Stomach (tissue), 9 donors: ENCODE results near the gene MUC5AC. TPM values are rescaled to one million over a fixed set of nuclear protein-coding genes. Genes with fewer than 3 reads are reported as not detected.

Experiments used
- DNase-seq, 2 donors: peaks; one replicate each; pipeline versions ENCODE4 v3.0.0 to v3.0.0-alpha.2; 2013 to 2019
- H3K27ac ChIP-seq, 5 donors: fragments of 200-600 bp in 4 of 5; sonication (generic) in 4 of 5; one replicate each; pipeline ENCODE4 v1.5.1; 2013 to 2019; ENCODE audit warnings: mild to moderate bottlenecking in 1 of 5, moderate library complexity in 1 of 5
- H3K27me3 ChIP-seq, 3 donors: fragments of 200-600 bp; sonication (generic); one replicate each; pipeline ENCODE4 v1.5.1; 2017 to 2019; ENCODE audit warnings: mixed run types in 1 of 3
- H3K36me3 ChIP-seq, 4 donors: fragments of 200-600 bp; sonication (generic); 1 replicate in 3 of 4; 2 replicates in 1 of 4; pipeline ENCODE4 v1.5.1; 2016 to 2019
- H3K4me1 ChIP-seq, 4 donors: fragments of 200-600 bp; sonication (generic); one replicate each; pipeline ENCODE4 v1.5.1; 2016 to 2019
- H3K4me3 ChIP-seq, 4 donors: fragments of 200-600 bp; sonication (generic) in 3 of 4; one replicate each; pipeline ENCODE4 v1.5.1; 2016 to 2019; ENCODE audit warnings: mild to moderate bottlenecking in 1 of 4
- H3K9me3 ChIP-seq, 4 donors: fragments of 200-600 bp; sonication (generic); one replicate each; pipeline ENCODE4 v1.5.1; 2016 to 2019
- CTCF ChIP-seq, 7 experiments: fragments of 450-650 bp in 4 of 7; fragments of 200-600 bp in 3 of 7; sonication (generic) in 3 of 7; IDR thresholded peaks; one replicate each; pipeline ENCODE4 v1.5.1; 2016 to 2019; ENCODE audit warnings: antibody characterized with exemption in 7 of 7, control low read depth in 2 of 7, mild to moderate bottlenecking in 1 of 7
- EP300 ChIP-seq: sonication (generic); formaldehyde crosslinking; IDR thresholded peaks from one replicate; pipeline ENCODE4 v1.6.1; 2017; ENCODE audit warnings: antibody characterized with exemption
- POLR2A ChIP-seq, 4 donors: fragments of 450-650 bp; IDR thresholded peaks; one replicate each; pipeline ENCODE4 v1.6.1; 2016; ENCODE audit warnings: antibody characterized with exemption in 4 of 4, control low read depth in 2 of 4, mild to moderate bottlenecking in 1 of 4, moderate library complexity in 1 of 4
- POLR2AphosphoS5 ChIP-seq, 3 donors: sonication (generic); formaldehyde crosslinking; IDR thresholded peaks; one replicate each; pipeline ENCODE4 v1.6.1; 2016; ENCODE audit warnings: antibody characterized with exemption in 3 of 3
- WGBS, 5 donors: extraction: QIAGEN DNeasy Blood & Tissue Kit in 3 of 5; methylation state at CpG; one replicate each; pipeline versions ENCODE4 v1.1.5 to v1.1.7; 2013 to 2018; 5-methylcytosine and 5-hydroxymethylcytosine counted together
- intact Hi-C: fragments of 100-400 bp; cut with DNase I; formaldehyde crosslinking; loops from one replicate; pipeline ENCODE4 v1.15.1; 2023; ENCODE audit warnings: low total_unique reads
- polyA plus RNA-seq, 3 donors: library from polyadenylated mRNA; stranded (reverse); fragments of 200-250 nt; gene quantifications; one replicate each; pipeline ENCODE4 v1.2.3, GENCODE V29; 2013
- total RNA-seq, 5 donors: library from RNA; depleted of rRNA; stranded (reverse); fragments of >200 nt; gene quantifications; one replicate each; pipeline versions ENCODE4 v1.1.0 to v1.2.3, GENCODE V29; 2014 to 2016
- donor health status: healthy with polysubstance abuse.
- donor health status: Bipolar disorder and iron deficiency.
- donor health status: healthy.

MUC5AC gene
- total and polyA plus RNA-seq, 8 donors, result 2.0 to 1,253 (median 171) TPM

- Histone ChIP-seq H3K9me3 (no peaks in the 10 kb centered on the region), H3K27ac (no peak overlapping the region), H3K4me1 (no peaks in the 10 kb centered on the region), H3K4me3 (no peak overlapping the region), H3K27me3 (peaks cover 0 to 50% (median 11%) of the 10 kb centered on the region in 3 donors), H3K36me3 (peaks cover 0 to 65% (median 33%) of the 10 kb centered on the region in 4 donors)
- intact Hi-C loops, result no loop called here
- WGBS, 5 donors, result 75 to 93% (median 85%) methylated on average over 8 to 17 of the region's 17 CpGs
- no peak for DNase-seq
- TF ChIP-seq CTCF (IDR thresholded peaks at IDR 0.05) (no peak), EP300 (no peak), POLR2A (IDR thresholded peaks at IDR 0.05) (no peak), POLR2AphosphoS5 (IDR thresholded peaks at IDR 0.05) (no peak)
These were observed 35.1 kb downstream of the MUC5AC start for GRCh38 chr11:1192741-1193325.

GRCh38 chr11:1193326-1194230 lies 35.8 kb downstream of the MUC5AC start:
- H3K4me1 ChIP-seq, result no peaks in the 10 kb centered on the region
- TF ChIP-seq EP300 (no peak), CTCF (IDR thresholded peaks at IDR 0.05) (no peak), POLR2A (IDR thresholded peaks at IDR 0.05) (no peak), POLR2AphosphoS5 (IDR thresholded peaks at IDR 0.05) (no peak)
- peaks cover 0 to 72% (median 37%) of the 10 kb centered on the region in 4 donors for H3K36me3 ChIP-seq
- H3K4me3 ChIP-seq, result no peak overlapping the region
- H3K27me3 ChIP-seq, result peaks cover 0 to 58% (median 11%) of the 10 kb centered on the region in 3 donors
- DNase-seq, result peak in 1 of 2 donors; percentile 26
- intact Hi-C loops, result no loop called here
- no peaks in the 10 kb centered on the region for H3K9me3 ChIP-seq
- WGBS, 5 donors, result 86 to 90% (median 89%) methylated on average over 30 to 43 of the region's 43 CpGs
- no peak overlapping the region for H3K27ac ChIP-seq

- H3K27ac ChIP-seq, result no peak overlapping the region
- H3K27me3 ChIP-seq, result peaks cover 0 to 66% (median 8%) of the 10 kb centered on the region in 3 donors
- TF ChIP-seq EP300, result no peak
- TF ChIP-seq POLR2AphosphoS5 (IDR thresholded peaks at IDR 0.05), result peak in 1 of 3 donors; percentile 18
- intact Hi-C loops, result no loop called here
- DNase-seq, result peak in 1 of 2 donors; percentile 25
- peaks cover 0 to 76% (median 39%) of the 10 kb centered on the region in 4 donors for H3K36me3 ChIP-seq
- H3K9me3 ChIP-seq, result no peaks in the 10 kb centered on the region
- H3K4me1 ChIP-seq, result peaks cover 0 to 4% (median 0%) of the 10 kb centered on the region in 4 donors
- H3K4me3 ChIP-seq, result no peak overlapping the region
- whole genome bisulfite sequencing, 5 donors, result 92 to 94% (median 94%) methylated on average over 54 to 59 of the region's 59 CpGs
These were observed 36.7 kb downstream of the MUC5AC start for GRCh38 chr11:1194231-1194976.

GRCh38 chr11:1194977-1195681 lies 37.4 kb downstream of the MUC5AC start:
- Histone ChIP-seq H3K36me3 (peaks cover 0 to 83% (median 41%) of the 10 kb centered on the region in 4 donors), H3K27me3 (peaks cover 0 to 73% (median 5%) of the 10 kb centered on the region in 3 donors), H3K4me3 (no peak overlapping the region), H3K4me1 (peaks cover 0 to 8% (median 0%) of the 10 kb centered on the region in 4 donors), H3K9me3 (no peaks in the 10 kb centered on the region), H3K27ac (no peak overlapping the region)
- no peak for TF ChIP-seq CTCF (IDR thresholded peaks at IDR 0.05)
- no peak for TF ChIP-seq POLR2AphosphoS5 (IDR thresholded peaks at IDR 0.05)
- intact Hi-C loops, result no loop called here
- peak in 1 of 2 donors; percentile 26 for DNase-seq
- 82 to 88% (median 86%) methylated on average over 20 to 32 of the region's 32 CpGs for WGBS, 5 donors
